Measurements from ENCODE around the gene ZBTB48.

The ZBTB48 gene

GRCh38 chr1:6574025-6574620 lies 5.7 kb upstream of the ZBTB48 start:
- DNase-seq (ENCODE audit: low read depth): no peak

DNA sequence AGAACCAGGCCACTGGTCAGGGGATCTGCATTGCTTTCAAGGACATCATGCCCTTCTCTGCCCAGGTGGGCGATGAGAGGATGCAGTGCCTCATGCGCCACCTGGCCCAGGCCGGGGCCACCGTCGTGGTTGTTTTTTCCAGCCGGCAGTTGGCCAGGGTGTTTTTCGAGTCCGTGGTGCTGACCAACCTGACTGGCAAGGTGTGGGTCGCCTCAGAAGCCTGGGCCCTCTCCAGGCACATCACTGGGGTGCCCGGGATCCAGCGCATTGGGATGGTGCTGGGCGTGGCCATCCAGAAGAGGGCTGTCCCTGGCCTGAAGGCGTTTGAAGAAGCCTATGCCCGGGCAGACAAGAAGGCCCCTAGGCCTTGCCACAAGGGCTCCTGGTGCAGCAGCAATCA lies 5.0 kb upstream of the ZBTB48 start:
- no peak for DNase-seq (ENCODE audit: low read depth)

GRCh38 chr1:6577831-6578525 lies 1.8 kb upstream of the ZBTB48 start:
- DNase-seq (ENCODE audit: low read depth): no peak

DNA sequence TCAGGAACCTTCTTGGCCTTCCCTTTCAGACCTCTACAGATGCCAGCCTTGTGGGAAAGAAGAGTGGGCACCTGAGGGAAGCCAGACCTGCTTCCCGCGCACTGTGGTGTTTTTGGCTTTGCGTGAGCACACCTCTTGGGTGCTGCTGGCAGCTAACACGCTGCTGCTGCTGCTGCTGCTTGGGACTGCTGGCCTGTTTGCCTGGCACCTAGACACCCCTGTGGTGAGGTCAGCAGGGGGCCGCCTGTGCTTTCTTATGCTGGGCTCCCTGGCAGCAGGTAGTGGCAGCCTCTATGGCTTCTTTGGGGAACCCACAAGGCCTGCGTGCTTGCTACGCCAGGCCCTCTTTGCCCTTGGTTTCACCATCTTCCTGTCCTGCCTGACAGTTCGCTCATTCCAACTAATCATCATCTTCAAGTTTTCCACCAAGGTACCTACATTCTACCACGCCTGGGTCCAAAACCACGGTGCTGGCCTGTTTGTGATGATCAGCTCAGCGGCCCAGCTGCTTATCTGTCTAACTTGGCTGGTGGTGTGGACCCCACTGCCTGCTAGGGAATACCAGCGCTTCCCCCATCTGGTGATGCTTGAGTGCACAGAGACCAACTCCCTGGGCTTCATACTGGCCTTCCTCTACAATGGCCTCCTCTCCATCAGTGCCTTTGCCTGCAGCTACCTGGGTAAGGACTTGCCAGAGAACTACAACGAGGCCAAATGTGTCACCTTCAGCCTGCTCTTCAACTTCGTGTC lies 995 bp upstream of the ZBTB48 start:
- DNase-seq (ENCODE audit: low read depth): no peak

DNA sequence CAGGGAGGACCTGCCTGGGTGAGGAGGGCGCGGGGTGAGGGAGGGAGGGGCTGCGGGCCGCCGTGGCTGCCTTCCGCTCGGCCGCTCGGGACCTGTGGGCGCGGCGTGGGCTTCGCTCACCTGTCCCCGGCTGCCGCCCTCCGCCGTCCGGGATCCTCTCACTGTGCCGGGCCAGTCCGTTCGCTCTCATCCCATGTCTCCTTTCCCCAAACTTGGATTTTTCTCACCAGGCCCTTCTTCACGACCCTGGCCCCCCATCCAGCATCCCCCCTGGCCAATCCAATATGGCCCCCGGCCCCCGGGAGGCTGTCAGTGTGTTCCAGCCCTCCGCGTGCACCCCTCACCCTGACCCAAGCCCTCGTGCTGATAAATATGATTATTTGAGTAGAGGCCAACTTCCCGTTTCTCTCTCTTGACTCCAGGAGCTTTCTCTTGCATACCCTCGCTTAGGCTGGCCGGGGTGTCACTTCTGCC lies 362 bp downstream of the ZBTB48 start:
- DNase-seq (ENCODE audit: low read depth): no peak

DNA sequence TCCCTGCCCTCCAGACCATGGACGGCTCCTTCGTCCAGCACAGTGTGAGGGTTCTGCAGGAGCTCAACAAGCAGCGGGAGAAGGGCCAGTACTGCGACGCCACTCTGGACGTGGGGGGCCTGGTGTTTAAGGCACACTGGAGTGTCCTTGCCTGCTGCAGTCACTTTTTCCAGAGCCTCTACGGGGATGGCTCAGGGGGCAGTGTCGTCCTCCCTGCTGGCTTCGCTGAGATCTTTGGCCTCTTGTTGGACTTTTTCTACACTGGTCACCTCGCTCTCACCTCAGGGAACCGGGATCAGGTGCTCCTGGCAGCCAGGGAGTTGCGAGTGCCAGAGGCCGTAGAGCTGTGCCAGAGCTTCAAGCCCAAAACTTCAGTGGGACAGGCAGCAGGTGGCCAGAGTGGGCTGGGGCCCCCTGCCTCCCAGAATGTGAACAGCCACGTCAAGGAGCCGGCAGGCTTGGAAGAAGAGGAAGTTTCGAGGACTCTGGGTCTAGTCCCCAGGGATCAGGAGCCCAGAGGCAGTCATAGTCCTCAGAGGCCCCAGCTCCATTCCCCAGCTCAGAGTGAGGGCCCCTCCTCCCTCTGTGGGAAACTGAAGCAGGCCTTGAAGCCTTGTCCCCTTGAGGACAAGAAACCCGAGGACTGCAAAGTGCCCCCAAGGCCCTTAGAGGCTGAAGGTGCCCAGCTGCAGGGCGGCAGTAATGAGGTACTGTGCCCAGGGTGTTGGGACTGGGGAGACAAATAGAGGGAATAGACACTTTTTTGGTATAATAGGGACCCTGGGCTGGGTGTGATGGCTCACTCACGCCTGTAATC lies 1.0 kb downstream of the ZBTB48 start:
- no peak for DNase-seq (ENCODE audit: low read depth)

DNA sequence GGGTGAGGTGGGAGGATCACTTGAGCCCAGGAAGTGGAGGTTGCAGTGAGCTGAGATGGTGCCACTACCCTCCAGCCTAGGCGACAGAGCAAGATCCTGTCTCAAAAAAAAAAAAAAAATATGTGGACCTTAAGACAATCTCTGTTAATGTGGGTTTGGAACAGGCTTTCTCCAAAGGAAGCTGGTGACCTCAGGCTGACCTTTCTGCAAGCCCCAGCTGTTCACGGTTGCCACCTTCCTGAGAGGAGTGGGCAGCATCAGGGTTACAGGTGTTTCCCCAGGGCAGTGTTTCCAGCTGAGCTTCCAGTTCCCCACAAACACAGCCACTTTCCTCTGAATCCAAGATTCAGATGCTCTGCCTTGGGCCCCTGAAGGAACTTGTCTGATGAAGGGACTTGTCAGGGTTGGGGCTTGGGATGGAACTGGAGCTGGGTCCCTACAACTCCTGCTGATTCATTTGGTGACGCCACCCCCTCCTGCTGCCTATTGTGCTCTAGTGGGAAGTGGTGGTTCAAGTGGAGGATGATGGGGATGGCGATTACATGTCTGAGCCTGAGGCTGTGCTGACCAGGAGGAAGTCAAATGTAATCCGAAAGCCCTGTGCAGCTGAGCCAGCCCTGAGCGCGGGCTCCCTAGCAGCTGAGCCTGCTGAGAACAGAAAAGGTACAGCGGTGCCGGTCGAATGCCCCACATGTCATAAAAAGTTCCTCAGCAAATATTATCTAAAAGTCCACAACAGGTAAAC lies 1.9 kb downstream of the ZBTB48 start:
- no peak for DNase-seq (ENCODE audit: low read depth)

DNA sequence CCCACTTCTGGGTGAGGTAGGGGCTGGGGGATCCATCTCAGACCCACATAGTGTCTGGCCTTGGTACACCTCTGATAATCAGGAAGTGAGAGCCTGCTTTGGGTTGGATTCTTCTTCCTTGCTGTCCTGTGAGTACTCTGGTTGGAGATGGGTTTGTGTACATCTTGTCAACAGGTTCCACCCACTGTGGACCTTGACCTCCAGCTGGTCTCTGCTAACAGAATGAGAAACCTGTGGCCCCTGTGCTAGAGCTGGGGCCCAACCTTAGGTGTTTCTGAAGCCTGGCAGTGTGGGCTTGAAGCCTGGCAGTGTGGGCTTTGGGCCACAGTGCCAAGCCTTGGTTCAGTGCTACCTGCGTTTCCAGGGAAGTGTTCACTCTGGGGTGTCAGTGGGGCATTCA lies 2.6 kb downstream of the ZBTB48 start:
- DNase-seq (ENCODE audit: low read depth): no peak

GRCh38 chr1:6584126-6585080 lies 4.6 kb downstream of the ZBTB48 start:
- no peak for DNase-seq (ENCODE audit: low read depth)

DNA sequence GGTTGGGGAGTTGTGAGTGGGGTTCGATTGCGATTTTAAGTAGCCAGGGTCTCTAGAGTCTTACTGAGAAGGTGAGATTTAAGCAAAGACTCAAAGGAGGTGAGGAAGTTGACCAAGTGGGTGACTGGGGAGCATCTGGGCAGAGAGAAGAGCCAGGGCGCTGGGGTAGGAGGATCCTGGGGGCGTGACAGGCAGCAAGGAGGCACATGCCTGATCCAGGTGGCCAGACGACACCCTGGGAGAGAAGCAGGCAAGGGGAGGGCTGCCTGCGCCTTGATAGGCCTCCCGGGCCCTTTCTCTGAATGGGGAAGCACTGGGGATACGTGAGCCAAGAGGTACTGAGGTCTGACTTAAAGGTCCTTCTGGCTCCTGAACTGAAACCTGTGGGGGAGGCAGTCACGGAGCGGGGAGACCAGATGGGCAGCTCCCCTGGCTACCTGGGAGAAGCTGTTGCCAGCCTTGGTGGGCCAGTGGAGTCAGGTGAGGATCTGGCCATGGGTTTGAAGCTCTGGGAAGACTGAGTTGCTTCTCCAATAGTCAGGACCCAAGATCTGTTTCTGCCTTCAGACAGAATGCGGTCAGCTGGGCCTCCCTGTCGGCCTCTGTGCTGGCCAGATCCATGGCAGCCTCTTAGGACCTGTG lies 5.4 kb downstream of the ZBTB48 start:
- no peak for DNase-seq (ENCODE audit: low read depth)

- DNase-seq (ENCODE audit: low read depth): no peak
Observed at GRCh38 chr1:6585841-6586240, 6.0 kb downstream of the ZBTB48 start.

GRCh38 chr1:6586404-6586816 lies 6.6 kb downstream of the ZBTB48 start:
- DNase-seq (ENCODE audit: low read depth): no peak

DNA sequence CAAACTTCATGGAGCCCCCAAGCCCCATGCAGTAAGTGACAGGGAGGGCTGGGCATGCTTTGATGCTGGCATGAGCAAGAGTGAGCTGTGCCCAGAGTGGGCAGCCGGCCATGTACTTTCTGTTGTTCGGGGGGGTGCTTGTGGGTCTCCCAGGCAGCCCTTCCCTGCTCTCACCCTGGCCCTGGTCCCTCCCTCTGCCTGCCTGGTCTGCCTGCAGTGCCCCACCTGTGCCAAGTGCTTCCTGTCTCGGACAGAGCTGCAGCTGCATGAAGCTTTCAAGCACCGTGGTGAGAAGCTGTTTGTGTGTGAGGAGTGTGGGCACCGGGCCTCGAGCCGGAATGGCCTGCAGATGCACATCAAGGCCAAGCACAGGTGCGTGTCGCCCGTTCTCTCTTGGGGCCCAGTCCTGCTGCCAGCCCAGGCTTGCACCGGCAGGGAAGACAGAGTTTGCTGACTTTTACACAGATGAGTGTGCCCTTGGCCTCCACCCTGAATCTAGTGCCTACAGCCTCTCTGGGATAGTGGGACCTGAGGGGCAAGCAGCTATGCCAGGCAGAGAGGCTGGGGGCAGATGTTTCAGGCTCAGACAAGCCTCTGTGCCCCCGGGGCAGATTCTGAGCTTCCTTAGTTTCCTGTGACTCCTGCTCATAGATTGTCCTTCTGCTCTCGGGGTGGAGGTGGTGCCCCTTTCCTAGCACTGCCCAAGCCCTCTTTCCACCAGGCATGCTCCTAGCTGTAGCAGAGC lies 7.6 kb downstream of the ZBTB48 start:
- DNase-seq (ENCODE audit: low read depth): no peak

- no peak for DNase-seq (ENCODE audit: low read depth)
Observed at GRCh38 chr1:6588128-6588892, 8.5 kb downstream of the ZBTB48 start.

GRCh38 chr1:6588893-6589520 lies 9.2 kb downstream of the ZBTB48 start:
- DNase-seq (ENCODE audit: low read depth): no peak

DNA sequence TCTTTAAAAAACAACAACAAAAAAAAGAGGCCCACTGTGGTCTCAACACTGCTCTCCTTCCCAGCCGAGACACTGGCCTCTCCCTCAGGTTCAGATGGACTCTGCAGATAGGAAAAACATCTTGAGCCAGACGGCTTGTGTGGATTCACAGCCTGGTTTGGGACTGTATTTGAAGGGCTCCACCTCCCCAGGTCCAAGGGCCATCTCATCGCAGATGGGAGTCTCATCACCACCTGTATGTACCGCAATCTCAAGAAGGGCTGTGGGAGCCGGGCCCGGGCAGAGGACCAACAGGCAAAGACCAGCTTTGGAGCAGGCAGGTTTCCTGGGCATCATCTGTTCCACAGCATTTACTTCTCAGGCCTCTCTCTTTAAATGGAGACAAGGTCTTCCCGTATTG lies 10.3 kb downstream of the ZBTB48 start:
- no peak for DNase-seq (ENCODE audit: low read depth)

DNA sequence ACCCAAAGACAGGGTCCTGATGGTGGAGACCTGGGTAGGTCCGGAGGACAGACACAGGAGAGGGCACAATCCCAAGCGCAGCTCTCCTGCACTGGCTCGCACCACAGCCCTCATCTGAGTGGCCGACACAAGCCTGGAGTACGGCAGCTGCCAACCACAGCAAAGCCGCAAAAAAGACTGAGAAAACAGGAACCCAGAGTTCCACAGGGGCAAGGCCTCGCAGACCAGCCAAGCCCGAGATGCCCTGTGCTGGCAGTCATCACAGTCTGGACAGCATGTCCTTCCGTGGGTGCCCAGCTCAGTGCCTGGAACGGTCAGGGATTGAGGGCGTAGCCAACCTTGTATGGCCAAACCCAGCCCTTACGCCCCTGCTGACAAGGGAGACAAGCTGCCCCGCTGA lies 11.4 kb downstream of the ZBTB48 start:
- DNase-seq (ENCODE audit: low read depth): no peak

GRCh38 chr1:6591644-6592043 lies 11.8 kb downstream of the ZBTB48 start:
- no peak for DNase-seq (ENCODE audit: low read depth)
